IPS-18c (cell line): ENCODE results near the gene HHAT.

Experiments used
- H3K4me3 ChIP-seq: 2 replicates; pipeline ENCODE4 v1.7.0; 2013; ENCODE audit warnings: low read depth, mild to moderate bottlenecking, low read length, moderate library complexity; ENCODE audit not compliant: insufficient read depth
- H3K9me3 ChIP-seq: one replicate; pipeline ENCODE4 v1.6.1; 2013; ENCODE audit warnings: mild to moderate bottlenecking, low read length, moderate library complexity; ENCODE audit not compliant: control insufficient read depth, insufficient read depth

HHAT gene

GRCh38 chr1:210618369-210618768 is 289.7 kb downstream of the HHAT start:
- Histone ChIP-seq H3K9me3 (peaks cover 2% of the 10 kb centered on the region), H3K4me3 (no peak overlapping the region)

GRCh38 chr1:210620867-210621488 is 292.3 kb downstream of the HHAT start:
- Histone ChIP-seq H3K9me3 (no peaks in the 10 kb centered on the region), H3K4me3 (no peak overlapping the region)

- H3K4me3 ChIP-seq, result no peak overlapping the region
- no peaks in the 10 kb centered on the region for H3K9me3 ChIP-seq
These were observed 293.0 kb downstream of the HHAT start for GRCh38 chr1:210621712-210622111.

- Histone ChIP-seq H3K9me3 (no peaks in the 10 kb centered on the region), H3K4me3 (no peak overlapping the region)
These were observed 296.0 kb downstream of the HHAT start for GRCh38 chr1:210624722-210625121.

- Histone ChIP-seq H3K4me3 (no peak overlapping the region), H3K9me3 (no peaks in the 10 kb centered on the region)
These were observed 297.0 kb downstream of the HHAT start for GRCh38 chr1:210625715-210626114.

- no peaks in the 10 kb centered on the region for H3K9me3 ChIP-seq
- H3K4me3 ChIP-seq, result no peak overlapping the region
These were observed 297.6 kb downstream of the HHAT start for GRCh38 chr1:210626341-210626740.

GRCh38 chr1:210627755-210628154 is 299.1 kb downstream of the HHAT start:
- H3K9me3 ChIP-seq, result no peaks in the 10 kb centered on the region

GRCh38 chr1:210629276-210629675 is 300.6 kb downstream of the HHAT start:
- Histone ChIP-seq H3K4me3 (no peak overlapping the region), H3K9me3 (no peaks in the 10 kb centered on the region)

More at GRCh38 chr1:210627755-210628154, 299.1 kb downstream of the HHAT start:
- no peak overlapping the region for H3K4me3 ChIP-seq

GRCh38 chr1:210631399-210631798 is 302.7 kb downstream of the HHAT start:
- no peak overlapping the region for H3K4me3 ChIP-seq
- H3K9me3 ChIP-seq, result no peaks in the 10 kb centered on the region

- Histone ChIP-seq H3K4me3 (no peak overlapping the region), H3K9me3 (no peaks in the 10 kb centered on the region)
These were observed 304.4 kb downstream of the HHAT start for GRCh38 chr1:210633140-210633539.

- H3K4me3 ChIP-seq, result no peak overlapping the region
These were observed 304.9 kb downstream of the HHAT start for GRCh38 chr1:210633636-210634035.

GRCh38 chr1:210635108-210635507 is 306.4 kb downstream of the HHAT start:
- Histone ChIP-seq H3K4me3 (no peak overlapping the region), H3K9me3 (no peaks in the 10 kb centered on the region)

More at GRCh38 chr1:210633636-210634035, 304.9 kb downstream of the HHAT start:
- H3K9me3 ChIP-seq, result no peaks in the 10 kb centered on the region

- Histone ChIP-seq H3K9me3 (no peaks in the 10 kb centered on the region), H3K4me3 (no peak overlapping the region)
These were observed 312.9 kb downstream of the HHAT start for GRCh38 chr1:210641582-210641981.

GRCh38 chr1:210645582-210646257 is 317.0 kb downstream of the HHAT start:
- Histone ChIP-seq H3K4me3 (no peak overlapping the region), H3K9me3 (no peaks in the 10 kb centered on the region)

- no peak overlapping the region for H3K4me3 ChIP-seq
These were observed 317.5 kb downstream of the HHAT start for GRCh38 chr1:210646258-210646616.

GRCh38 chr1:210647406-210648333 is 319.0 kb downstream of the HHAT start:
- Histone ChIP-seq H3K4me3 (no peak overlapping the region), H3K9me3 (no peaks in the 10 kb centered on the region)

More at GRCh38 chr1:210646258-210646616, 317.5 kb downstream of the HHAT start:
- no peaks in the 10 kb centered on the region for H3K9me3 ChIP-seq

GRCh38 chr1:210648588-210649269 is 320.0 kb downstream of the HHAT start:
- H3K4me3 ChIP-seq, result no peak overlapping the region
- no peaks in the 10 kb centered on the region for H3K9me3 ChIP-seq
